ENCODE measurements around the gene COQ10A. TPM values are rescaled to one million over a fixed set of nuclear protein-coding genes. Genes with fewer than 3 reads are reported as not detected.
A peak's percentile ranks its signal among the peaks of the same experiment; 100 is the strongest.
"Not testable (repeated sequence)": the region's sequence is repeated elsewhere in the genome, so short reads cannot be mapped to it uniquely, and the experiment has no call there.

Gene COQ10A
- total RNA-seq, 1 donor from 2014 or later = 18.9 TPM

DNA sequence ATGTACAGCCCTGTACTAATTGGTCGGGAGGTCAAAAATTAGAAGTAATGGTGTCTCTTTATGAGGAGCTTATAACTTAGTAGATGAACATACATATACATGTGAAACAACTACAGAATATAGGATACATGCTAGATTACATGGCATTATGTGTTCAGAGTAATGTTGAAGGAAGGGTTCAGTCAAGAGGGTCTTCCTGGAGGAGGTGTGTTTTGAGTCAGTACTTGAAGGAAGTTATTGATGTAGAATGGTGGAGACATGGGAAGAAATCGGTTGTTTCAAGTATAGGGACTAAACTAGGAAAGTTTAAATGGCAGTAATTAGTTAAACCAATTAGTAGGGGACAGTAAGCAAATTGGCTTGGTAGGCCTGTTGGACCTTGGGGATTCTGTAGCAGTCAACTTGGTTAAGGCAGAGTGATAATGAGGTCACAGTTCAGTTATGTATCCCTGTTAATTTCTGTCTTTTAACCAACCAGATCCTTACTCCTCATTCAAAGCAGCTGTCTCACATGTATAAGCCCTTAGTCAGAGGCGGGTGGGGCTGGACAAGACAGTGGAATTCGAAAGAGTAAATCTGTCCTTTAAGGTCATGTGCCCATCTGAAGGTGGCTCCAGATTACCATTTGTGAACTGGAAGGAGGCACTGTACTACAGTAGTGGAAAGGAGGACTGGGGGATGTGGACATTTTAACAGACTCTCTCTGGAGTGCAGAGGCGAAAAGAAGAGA, 5.1 kb upstream of the COQ10A start:
- DNase-seq = no peak
- Mint-ChIP-seq H3K27ac (ENCODE audit: unreplicated experiment) (no peak overlapping the region), H3K36me3 (ENCODE audit: unreplicated experiment) (no peaks in the 10 kb centered on the region), H3K9me3 (ENCODE audit: unreplicated experiment) (peaks cover 2% of the 10 kb centered on the region), H3K4me1 (ENCODE audit: low read depth, unreplicated experiment) (peaks cover 5% of the 10 kb centered on the region), H3K4me3 (ENCODE audit: unreplicated experiment) (peak overlapping the region; percentile 33), H3K27me3 (ENCODE audit: unreplicated experiment) (peaks cover 2% of the 10 kb centered on the region)
- TF ChIP-seq, protein P1, sequence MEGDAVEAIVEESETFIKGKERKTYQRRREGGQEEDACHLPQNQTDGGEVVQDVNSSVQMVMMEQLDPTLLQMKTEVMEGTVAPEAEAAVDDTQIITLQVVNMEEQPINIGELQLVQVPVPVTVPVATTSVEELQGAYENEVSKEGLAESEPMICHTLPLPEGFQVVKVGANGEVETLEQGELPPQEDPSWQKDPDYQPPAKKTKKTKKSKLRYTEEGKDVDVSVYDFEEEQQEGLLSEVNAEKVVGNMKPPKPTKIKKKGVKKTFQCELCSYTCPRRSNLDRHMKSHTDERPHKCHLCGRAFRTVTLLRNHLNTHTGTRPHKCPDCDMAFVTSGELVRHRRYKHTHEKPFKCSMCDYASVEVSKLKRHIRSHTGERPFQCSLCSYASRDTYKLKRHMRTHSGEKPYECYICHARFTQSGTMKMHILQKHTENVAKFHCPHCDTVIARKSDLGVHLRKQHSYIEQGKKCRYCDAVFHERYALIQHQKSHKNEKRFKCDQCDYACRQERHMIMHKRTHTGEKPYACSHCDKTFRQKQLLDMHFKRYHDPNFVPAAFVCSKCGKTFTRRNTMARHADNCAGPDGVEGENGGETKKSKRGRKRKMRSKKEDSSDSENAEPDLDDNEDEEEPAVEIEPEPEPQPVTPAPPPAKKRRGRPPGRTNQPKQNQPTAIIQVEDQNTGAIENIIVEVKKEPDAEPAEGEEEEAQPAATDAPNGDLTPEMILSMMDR (IDR thresholded peaks at IDR 0.05; ENCODE audit: partially characterized antibody, unreplicated experiment) = no peak

DNA sequence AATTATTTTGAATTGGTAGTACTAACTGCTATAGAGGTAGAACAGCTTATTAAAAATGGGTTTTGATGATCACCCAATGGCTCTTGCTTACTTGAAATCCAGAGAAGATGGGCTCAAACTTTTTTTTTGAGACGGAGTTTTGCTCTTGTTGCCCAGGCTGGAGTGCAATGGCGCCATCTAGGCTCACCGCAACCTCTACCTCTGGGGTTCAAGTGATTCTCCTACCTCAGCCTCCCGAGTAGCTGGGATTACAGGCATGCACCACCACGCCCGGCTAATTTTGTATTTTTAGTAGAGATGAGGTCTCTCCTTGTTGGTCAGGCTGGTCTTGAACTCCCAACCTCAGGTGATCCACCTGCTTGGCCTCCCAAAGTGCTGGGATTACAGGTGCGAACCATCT, 3.8 kb upstream of the COQ10A start:
- H3K9me3 Mint-ChIP-seq (ENCODE audit: unreplicated experiment); H3K27me3 Mint-ChIP-seq (ENCODE audit: unreplicated experiment); H3K4me1 Mint-ChIP-seq (ENCODE audit: low read depth, unreplicated experiment); H3K4me3 Mint-ChIP-seq (ENCODE audit: unreplicated experiment); DNase-seq; H3K27ac Mint-ChIP-seq (ENCODE audit: unreplicated experiment); H3K36me3 Mint-ChIP-seq (ENCODE audit: unreplicated experiment): not testable (repeated sequence)

- H3K9me3 Mint-ChIP-seq (ENCODE audit: unreplicated experiment); H3K36me3 Mint-ChIP-seq (ENCODE audit: unreplicated experiment); H3K27me3 Mint-ChIP-seq (ENCODE audit: unreplicated experiment); H3K4me1 Mint-ChIP-seq (ENCODE audit: low read depth, unreplicated experiment); DNase-seq: not testable (repeated sequence)
- H3K27ac Mint-ChIP-seq (ENCODE audit: unreplicated experiment) = peak overlapping the region; percentile 74
- peak overlapping the region; percentile 94 for H3K4me3 Mint-ChIP-seq (ENCODE audit: unreplicated experiment)
Measured at GRCh38 chr12:56266068-56266692, 562 bp upstream of the COQ10A start.

DNA sequence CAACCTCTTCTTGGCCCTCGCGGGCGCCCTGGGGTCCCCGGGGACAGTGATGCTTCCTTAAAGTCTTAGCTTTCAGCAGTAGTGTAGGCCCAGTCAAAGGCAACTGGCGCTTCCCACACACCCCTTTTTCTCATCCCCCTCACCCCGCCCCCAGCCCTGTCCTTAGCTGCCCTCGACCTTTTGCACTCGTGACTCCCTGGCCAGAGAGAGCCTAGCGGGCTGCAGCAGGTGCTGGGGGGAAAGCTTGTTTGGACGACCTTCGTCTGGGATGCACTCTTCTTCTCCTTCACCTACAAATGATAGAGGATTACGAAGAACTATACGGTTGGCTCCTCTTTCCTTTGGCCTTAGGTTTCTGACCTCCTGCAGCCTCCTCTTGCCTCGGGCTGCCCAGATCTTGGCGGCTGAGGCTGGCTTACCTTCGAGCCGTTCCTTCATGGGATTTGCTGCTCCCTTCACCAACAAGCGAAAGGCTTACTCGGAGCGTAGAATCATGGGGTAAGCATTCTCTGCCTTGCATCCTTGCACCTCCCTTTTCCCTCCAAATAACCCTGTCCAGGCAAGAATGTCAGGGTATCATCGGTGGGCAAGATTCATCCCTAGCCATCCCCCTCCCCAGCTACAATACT, 815 bp downstream of the COQ10A start:
- Mint-ChIP-seq H3K4me3 (ENCODE audit: unreplicated experiment) (peak overlapping the region; percentile 87), H3K27me3 (ENCODE audit: unreplicated experiment) (peaks cover 6% of the 10 kb centered on the region), H3K36me3 (ENCODE audit: unreplicated experiment) (no peaks in the 10 kb centered on the region), H3K4me1 (ENCODE audit: low read depth, unreplicated experiment) (peaks cover 5% of the 10 kb centered on the region), H3K9me3 (ENCODE audit: unreplicated experiment) (no peaks in the 10 kb centered on the region), H3K27ac (ENCODE audit: unreplicated experiment) (no peak overlapping the region)
- peak; percentile 47 for DNase-seq
- TF ChIP-seq, protein P1 (IDR thresholded peaks at IDR 0.05; ENCODE audit: partially characterized antibody, unreplicated experiment) = no peak

DNA sequence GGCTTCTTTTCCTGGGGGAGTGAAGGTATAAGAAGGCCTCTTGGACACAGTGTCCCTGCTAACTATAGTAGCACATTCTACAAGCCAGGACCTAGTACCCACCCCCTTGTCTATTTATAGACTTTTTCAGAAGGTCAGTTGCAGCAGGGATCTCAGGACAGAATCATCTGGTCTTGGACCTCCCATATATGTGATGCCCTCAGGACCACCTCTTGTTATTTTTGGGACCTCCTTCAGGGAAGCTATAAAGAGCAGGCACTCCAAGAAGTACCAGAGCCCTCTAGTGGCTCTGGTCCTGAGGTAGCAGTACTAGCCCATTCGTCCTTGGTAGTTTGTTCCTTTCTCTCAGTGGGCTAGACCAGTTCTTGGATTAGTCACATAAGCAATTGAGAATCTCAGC, 4.3 kb downstream of the COQ10A start:
- DNase-seq = no peak
- TF ChIP-seq, protein P1 (IDR thresholded peaks at IDR 0.05; ENCODE audit: partially characterized antibody, unreplicated experiment) = no peak
- peaks cover 7% of the 10 kb centered on the region for H3K27me3 Mint-ChIP-seq (ENCODE audit: unreplicated experiment)
- H3K4me3 Mint-ChIP-seq (ENCODE audit: unreplicated experiment) = no peak overlapping the region
- H3K27ac Mint-ChIP-seq (ENCODE audit: unreplicated experiment) = no peak overlapping the region
- H3K36me3 Mint-ChIP-seq (ENCODE audit: unreplicated experiment) = no peaks in the 10 kb centered on the region
- H3K9me3 Mint-ChIP-seq (ENCODE audit: unreplicated experiment) = peaks cover 2% of the 10 kb centered on the region
- H3K4me1 Mint-ChIP-seq (ENCODE audit: low read depth, unreplicated experiment) = peaks cover 5% of the 10 kb centered on the region

DNA sequence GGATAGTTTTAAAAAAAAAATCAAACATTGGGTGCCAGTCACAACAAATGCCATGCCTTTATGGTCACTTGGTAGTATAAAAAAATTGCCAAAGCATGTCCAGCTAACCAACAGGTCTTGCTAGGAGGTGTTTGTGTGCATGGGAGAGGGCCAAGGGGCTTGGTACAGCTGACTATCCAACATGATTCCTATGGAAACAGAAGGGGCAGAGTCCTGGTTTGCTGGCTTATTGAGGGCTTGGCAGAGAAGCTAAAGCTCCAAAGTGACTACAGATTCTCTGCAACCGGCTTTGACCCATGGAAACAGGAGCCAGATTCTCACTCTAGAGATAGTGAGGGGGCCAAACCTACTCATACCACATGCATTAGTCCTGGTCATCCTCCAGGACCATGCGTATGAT, 5.7 kb downstream of the COQ10A start:
- not testable (repeated sequence) for H3K4me1 Mint-ChIP-seq (ENCODE audit: low read depth, unreplicated experiment); H3K36me3 Mint-ChIP-seq (ENCODE audit: unreplicated experiment); H3K9me3 Mint-ChIP-seq (ENCODE audit: unreplicated experiment); H3K27ac Mint-ChIP-seq (ENCODE audit: unreplicated experiment); H3K4me3 Mint-ChIP-seq (ENCODE audit: unreplicated experiment); DNase-seq; H3K27me3 Mint-ChIP-seq (ENCODE audit: unreplicated experiment)
